Type B pancreatic cell (in vitro differentiated cells): ENCODE results near the gene PRDM16. TPM values are rescaled to one million over a fixed set of nuclear protein-coding genes. Genes with fewer than 3 reads are reported as not detected.
A peak's percentile ranks its signal among the peaks of the same experiment; 100 is the strongest.

Experiments used
- DNase-seq: peaks from one replicate; pipeline ENCODE4 v3.0.0; 2021; ENCODE audit warnings: mixed read lengths; ENCODE audit not compliant: unreplicated experiment; ENCODE audit errors: extremely low spot score
- H3K27ac Mint-ChIP-seq: 2 replicates; pipeline ENCODE4 v1.8.0; 2021; ENCODE audit warnings: mild to moderate bottlenecking, mixed read lengths
- H3K27me3 Mint-ChIP-seq: 2 replicates; pipeline ENCODE4 v1.8.0; 2021; ENCODE audit warnings: mixed read lengths
- H3K36me3 Mint-ChIP-seq: 2 replicates; pipeline ENCODE4 v1.8.0; 2021; ENCODE audit warnings: mixed read lengths
- H3K4me1 Mint-ChIP-seq: one replicate; pipeline ENCODE4 v1.8.0; 2021; ENCODE audit warnings: mixed read lengths; ENCODE audit not compliant: unreplicated experiment
- H3K4me3 Mint-ChIP-seq: 2 replicates; pipeline ENCODE4 v1.8.0; 2021; ENCODE audit warnings: mild to moderate bottlenecking, mixed read lengths
- H3K9me3 Mint-ChIP-seq: 2 replicates; pipeline ENCODE4 v1.8.0; 2021; ENCODE audit warnings: mixed read lengths
- CTCF ChIP-seq: fragments of 200-600 bp; sonication (generic); conservative IDR thresholded peaks from 2 replicates; pipeline ENCODE4 v1.5.0; 2021; ENCODE audit warnings: antibody characterized with exemption, mild to moderate bottlenecking
- total RNA-seq: library from RNA; stranded (reverse); gene quantifications from 2 replicates; pipeline ENCODE4 v1.2.1, GENCODE V29; 2021; ENCODE audit warnings: low replicate concordance

Gene PRDM16
- total RNA-seq, 1 donor from 2014 or later: 23.6 TPM

- no peak overlapping the region for H3K4me3 Mint-ChIP-seq
- no peak for TF ChIP-seq CTCF
- peak overlapping the region; percentile 40 for H3K27ac Mint-ChIP-seq
- H3K4me1 Mint-ChIP-seq: peaks cover 5% of the 10 kb centered on the region
- peaks cover 8% of the 10 kb centered on the region for H3K27me3 Mint-ChIP-seq
- no peaks in the 10 kb centered on the region for H3K36me3 Mint-ChIP-seq
- no peak for DNase-seq
- H3K9me3 Mint-ChIP-seq: no peaks in the 10 kb centered on the region
Observed at GRCh38 chr1:3451994-3452865, 383.2 kb downstream of the PRDM16 start.

- no peaks in the 10 kb centered on the region for H3K36me3 Mint-ChIP-seq
- H3K4me3 Mint-ChIP-seq: no peak overlapping the region
Observed at GRCh38 chr1:3452866-3453175, 383.8 kb downstream of the PRDM16 start.

GRCh38 chr1:3453203-3453761 is 384.3 kb downstream of the PRDM16 start:
- no peaks in the 10 kb centered on the region for H3K9me3 Mint-ChIP-seq
- peak; percentile 97 for TF ChIP-seq CTCF

More at GRCh38 chr1:3452866-3453175, 383.8 kb downstream of the PRDM16 start:
- Mint-ChIP-seq H3K4me1 (peaks cover 7% of the 10 kb centered on the region), H3K9me3 (no peaks in the 10 kb centered on the region), H3K27me3 (peaks cover 8% of the 10 kb centered on the region), H3K27ac (no peak overlapping the region)
- no peak for DNase-seq
- no peak for TF ChIP-seq CTCF

GRCh38 chr1:3453891-3454810 is 385.1 kb downstream of the PRDM16 start, which contains the start of gene ARHGEF16:
TSS of gene ARHGEF16 (plus strand) at chr1:3454665. CDS start at chr1:3463085, 8,420 bp downstream.
- peak; percentile 76 for TF ChIP-seq CTCF
- H3K4me1 Mint-ChIP-seq: peaks cover 18% of the 10 kb centered on the region
- H3K9me3 Mint-ChIP-seq: no peaks in the 10 kb centered on the region
- H3K4me3 Mint-ChIP-seq: peak within 1 kb of the TSS; percentile 81
- H3K27me3 Mint-ChIP-seq: peaks cover 4% of the 10 kb centered on the region
- no peak for DNase-seq
- no peaks in the 10 kb centered on the region for H3K36me3 Mint-ChIP-seq
- H3K27ac Mint-ChIP-seq: peak within 1 kb of the TSS; percentile 48

More at GRCh38 chr1:3453203-3453761, 384.3 kb downstream of the PRDM16 start:
- peak; percentile 90 for DNase-seq
- Mint-ChIP-seq H3K4me3 (peak overlapping the region; percentile 83), H3K27ac (peak overlapping the region; percentile 83), H3K36me3 (no peaks in the 10 kb centered on the region), H3K27me3 (peaks cover 8% of the 10 kb centered on the region), H3K4me1 (peaks cover 12% of the 10 kb centered on the region)

GRCh38 chr1:3454811-3455618 is 386.0 kb downstream of the PRDM16 start:
- no peak for TF ChIP-seq CTCF
- H3K27me3 Mint-ChIP-seq: no peaks in the 10 kb centered on the region
- H3K27ac Mint-ChIP-seq: peak overlapping the region; percentile 48
- peak overlapping the region; percentile 81 for H3K4me3 Mint-ChIP-seq
- no peak for DNase-seq
- H3K9me3 Mint-ChIP-seq: no peaks in the 10 kb centered on the region
- no peaks in the 10 kb centered on the region for H3K36me3 Mint-ChIP-seq
- H3K4me1 Mint-ChIP-seq: peaks cover 26% of the 10 kb centered on the region
